Sciatic nerve (tissue), 2 donors: Measurements from ENCODE around the gene KRT36. TPM values are rescaled to one million over a fixed set of nuclear protein-coding genes. Genes with fewer than 3 reads are reported as not detected.
A peak's percentile ranks its signal among the peaks of the same experiment; 100 is the strongest.

Experiments used
- ATAC-seq: fragments of 200-7000 bp; cut with Tn5 transposase; one replicate; pipeline ENCODE4 v1.9.1; 2020; ENCODE audit warnings: mild to moderate bottlenecking, moderate library complexity
- DNase-seq: peaks from one replicate; pipeline ENCODE4 v3.0.0-alpha.2; 2020; ENCODE audit warnings: low spot score
- intact Hi-C: fragments of 100-400 bp; cut with DNase I; formaldehyde crosslinking; loops from one replicate; pipeline ENCODE4 v1.14.2; 2022
- total RNA-seq: library from RNA; stranded (reverse); fragmentation: NEBNext Ultra II Directional; extraction: Animal tissue kit (Norgen Biotek cat#: 25700); gene quantifications from one replicate; pipeline ENCODE4 v1.2.1, GENCODE V29; 2021
- donor health status: DM: no; HTN: no; CAD: no.
- donor health status: DM: no; HTN: no; CAD: no.

The KRT36 gene
- total RNA-seq, 1 donor from 2014 or later: not detected

- ATAC-seq (no peak), DNase-seq (no peak)
- intact Hi-C loops: no loop called here
Measured at GRCh38 chr17:41505809-41506767, 16.4 kb upstream of the KRT36 start.

- intact Hi-C loops: no loop called here
- DNase-seq: no peak
- ATAC-seq: no peak
Measured at GRCh38 chr17:41505007-41505808, 15.5 kb upstream of the KRT36 start, which contains the start of gene KRT13. Gene KRT13 (minus strand): TSS chr17:41505612. CDS start chr17:41505550, 62 bp downstream.

DNA sequence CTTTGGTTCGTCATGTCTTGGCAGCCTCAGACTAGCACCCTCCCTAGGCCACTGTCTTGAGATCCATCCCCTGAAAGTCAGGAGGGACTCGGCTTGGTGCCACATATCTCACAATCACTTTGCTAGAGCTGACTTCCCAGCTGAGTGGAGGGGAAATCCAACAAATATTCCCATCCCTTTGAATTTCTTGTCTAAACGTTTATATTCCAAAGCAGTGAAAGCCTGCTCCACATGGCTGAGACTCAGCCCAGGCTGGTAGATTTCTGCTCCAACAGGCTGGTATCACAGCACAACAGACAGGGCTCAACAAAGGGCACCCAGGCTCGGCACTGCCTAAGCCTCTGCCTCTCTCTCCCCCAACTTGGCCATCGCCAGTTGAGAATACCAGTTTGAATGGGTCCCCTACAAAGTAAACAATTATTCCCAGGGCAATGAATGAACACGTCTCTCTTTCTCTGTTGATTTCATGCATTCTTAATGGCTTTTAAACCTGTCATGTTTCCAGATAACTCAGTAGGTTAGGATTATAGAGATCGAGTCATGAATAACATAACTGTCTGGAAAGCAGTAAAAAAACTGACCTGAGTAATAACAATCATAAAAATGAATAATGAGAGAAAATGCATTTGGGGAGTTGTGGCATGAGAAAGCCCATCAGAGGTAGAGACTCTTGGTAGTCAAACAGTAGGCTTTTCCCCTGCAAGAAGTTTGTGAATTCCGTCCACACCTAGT is 14.7 kb upstream of the KRT36 start:
- DNase-seq (no peak), ATAC-seq (no peak)
- intact Hi-C loops: no loop called here

GRCh38 chr17:41503202-41503601 is 13.5 kb upstream of the KRT36 start:
- no peak for ATAC-seq
- DNase-seq: no peak
- intact Hi-C loops: no loop called here

- ATAC-seq (no peak), DNase-seq (no peak)
- intact Hi-C loops: no loop called here
Measured at GRCh38 chr17:41500131-41500911, 10.6 kb upstream of the KRT36 start.

DNA sequence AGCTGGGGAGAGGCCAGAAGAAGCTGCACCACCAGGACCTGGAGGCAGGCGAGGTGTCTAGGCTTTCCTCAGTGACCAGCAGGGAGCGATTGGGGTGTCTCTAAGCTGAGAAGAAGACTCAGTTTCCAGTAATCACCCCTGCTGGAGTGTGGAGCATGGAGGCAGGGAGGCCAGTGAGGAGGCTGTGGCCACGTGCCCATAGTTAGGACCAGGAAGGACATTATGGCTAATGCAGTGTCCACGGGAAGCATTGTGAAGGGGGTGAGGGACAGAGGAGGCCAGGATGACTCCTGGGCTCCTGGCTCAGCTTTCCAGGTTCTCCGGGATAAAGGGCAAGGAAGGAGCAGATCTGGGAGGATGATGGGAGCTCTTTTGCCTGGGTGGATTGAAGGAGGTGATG is 10.0 kb upstream of the KRT36 start:
- intact Hi-C loops: no loop called here
- ATAC-seq: no peak
- no peak for DNase-seq

GRCh38 chr17:41498276-41498675 is 8.6 kb upstream of the KRT36 start:
- ATAC-seq: no peak
- intact Hi-C loops: no loop called here
- DNase-seq: no peak

DNA sequence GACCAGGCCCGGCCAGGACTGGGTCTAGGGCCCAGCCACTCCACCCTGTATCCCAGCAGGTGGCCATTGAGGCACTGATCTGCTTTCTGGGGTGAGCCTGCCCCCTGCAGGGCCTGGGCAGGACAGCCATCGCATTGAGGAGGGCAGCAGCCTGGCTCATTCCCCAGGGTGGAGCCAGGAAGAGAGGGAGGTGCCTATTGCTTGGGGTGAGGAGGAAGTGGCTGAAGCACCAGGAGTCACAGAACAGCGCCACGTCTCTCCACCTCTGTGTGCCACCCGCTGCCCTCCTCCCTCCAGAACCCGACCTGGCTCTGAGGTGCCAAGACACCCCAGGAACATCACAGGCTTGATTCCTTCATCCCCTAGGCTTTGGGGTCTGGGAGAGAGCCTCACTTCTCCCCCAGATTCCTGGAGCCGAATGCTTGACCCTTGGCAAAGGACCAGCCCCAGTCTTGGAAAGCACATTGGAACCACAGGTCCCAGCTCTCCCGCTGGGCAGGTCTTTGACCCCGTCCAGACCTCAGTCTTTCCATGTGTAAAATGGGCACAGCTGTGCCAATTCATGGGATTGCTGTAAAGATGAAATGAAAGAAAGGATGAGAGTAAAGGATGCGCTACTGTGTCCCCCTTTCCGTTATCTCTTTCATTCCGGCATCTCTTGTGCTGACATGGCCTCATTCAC is 7.2 kb upstream of the KRT36 start:
- intact Hi-C loops: no loop called here
- ATAC-seq: peak; percentile 58
- no peak for DNase-seq

- intact Hi-C loops: no loop called here
- ATAC-seq (no peak), DNase-seq (no peak)
Measured at GRCh38 chr17:41494524-41494923, 4.8 kb upstream of the KRT36 start.

GRCh38 chr17:41492771-41493170 is 3.1 kb upstream of the KRT36 start:
- intact Hi-C loops: no loop called here
- peak; percentile 62 for ATAC-seq
- DNase-seq: peak; percentile 81

- DNase-seq: no peak
- intact Hi-C loops: no loop called here
Measured at GRCh38 chr17:41492351-41492750, 2.6 kb upstream of the KRT36 start.

DNA sequence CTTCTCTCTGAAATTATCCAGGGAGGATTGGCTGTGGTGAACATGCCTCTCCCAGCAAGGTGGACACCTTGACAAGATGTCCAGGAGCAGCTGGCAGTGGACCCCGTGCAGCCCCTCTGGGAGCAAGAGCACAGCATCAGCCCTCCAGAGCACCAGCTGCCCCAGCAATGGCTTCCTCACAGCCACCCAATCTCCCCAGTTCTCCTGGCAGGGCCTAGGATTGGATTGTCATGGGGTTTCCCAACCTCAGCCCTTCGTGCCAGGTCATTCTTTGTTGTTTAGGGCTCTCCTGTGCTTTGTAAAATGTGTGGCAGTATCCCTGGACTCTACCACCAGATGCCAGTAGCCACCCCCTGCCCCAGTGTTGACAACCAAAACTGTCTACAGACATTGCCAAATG is 1.8 kb upstream of the KRT36 start:
- intact Hi-C loops: no loop called here
- ATAC-seq (no peak), DNase-seq (no peak)

More at GRCh38 chr17:41492351-41492750, 2.6 kb upstream of the KRT36 start:
- peak; percentile 94 for ATAC-seq

DNA sequence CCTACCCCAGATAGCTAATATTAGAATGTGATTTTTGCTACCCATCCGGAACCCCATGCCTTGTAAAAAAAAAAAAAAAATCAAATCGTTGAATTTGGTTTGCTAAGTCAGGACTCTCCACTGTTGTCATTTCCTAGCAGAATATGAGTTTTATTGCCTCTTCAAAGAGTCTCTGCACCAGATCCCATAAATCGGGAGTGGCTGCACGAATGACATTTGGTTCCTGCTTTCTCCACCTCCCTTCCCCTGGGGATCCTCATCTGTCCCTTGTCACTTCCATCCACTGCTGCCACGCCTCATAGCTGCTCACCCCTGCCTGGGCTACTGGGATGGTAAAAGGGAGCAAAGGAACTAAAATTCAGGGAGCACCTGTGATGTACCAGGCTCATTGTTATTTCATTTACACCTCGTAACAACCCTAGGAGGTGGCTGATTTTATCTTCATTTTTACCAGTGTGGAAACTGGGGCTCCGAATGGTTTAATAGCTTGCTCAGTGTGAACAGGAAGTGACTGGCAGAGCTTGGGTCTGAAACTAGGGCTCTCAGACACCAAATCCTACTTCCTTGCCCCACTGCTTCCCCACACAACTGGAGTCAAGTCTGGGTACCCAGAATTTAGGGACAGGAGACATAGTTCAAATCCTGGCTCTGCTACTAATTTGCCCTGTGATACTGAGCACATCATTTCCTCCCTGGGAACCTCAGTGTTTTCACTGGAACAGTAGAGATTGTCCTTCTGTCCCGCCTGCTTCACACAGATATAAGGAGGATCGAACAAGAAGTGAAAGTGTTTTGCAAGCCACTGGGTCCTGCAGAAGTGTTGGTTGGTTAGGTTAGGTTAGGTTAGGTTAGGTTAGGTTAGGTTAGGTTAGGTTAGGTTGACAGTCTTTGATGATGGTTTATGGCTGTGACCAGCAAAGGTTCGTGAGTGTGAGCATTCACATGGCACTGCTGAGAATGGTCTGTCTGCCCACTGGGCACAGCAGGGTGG is 585 bp upstream of the KRT36 start:
- intact Hi-C loops: loop anchor here (1.0 kb wide), 1 partner anchor 41 kb away; no protein-coding TSS in a partner anchor
- no peak for DNase-seq
- no peak for ATAC-seq

- DNase-seq (no peak), ATAC-seq (no peak)
- intact Hi-C loops: no loop called here
Measured at GRCh38 chr17:41486809-41487530, 2.7 kb downstream of the KRT36 start.

DNA sequence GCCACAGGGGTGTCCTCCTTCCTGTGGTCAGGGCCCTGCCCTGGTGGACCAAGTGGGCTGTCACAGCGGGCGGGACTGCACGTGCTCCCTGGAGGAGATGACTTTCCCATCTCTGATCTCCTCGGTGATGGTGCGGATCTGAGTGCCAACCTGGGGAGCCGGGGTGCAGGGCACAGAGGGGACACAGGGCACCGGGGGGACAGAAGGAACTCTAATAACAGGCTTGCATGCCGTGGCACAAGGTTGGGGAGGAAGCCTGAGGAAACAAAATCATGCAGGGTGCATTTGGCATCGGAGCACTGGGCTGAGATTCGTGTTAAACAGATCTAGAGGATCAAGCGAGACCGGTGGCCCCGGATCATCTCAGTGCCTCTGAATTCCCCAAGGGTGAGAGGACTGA is 3.4 kb downstream of the KRT36 start:
- intact Hi-C loops: no loop called here
- DNase-seq (no peak), ATAC-seq (no peak)
